C4-2B (cell line): ENCODE data around the gene SORCS2.

ENCODE experiments used
- H3K27ac ChIP-seq: fragments of 450-650 bp; 2 replicates; pipeline ENCODE4 v1.5.1; 2017
- ZFX ChIP-seq: fragments of 450-650 bp; IDR thresholded peaks from 2 replicates; pipeline ENCODE4 v1.6.1; 2017
- TF ChIP-seq, protein P1 (sequence below): fragments of 450-650 bp; conservative IDR thresholded peaks from 2 replicates; pipeline ENCODE4 v1.5.1; 2017; ENCODE audit warnings: mild to moderate bottlenecking

SORCS2 gene

DNA sequence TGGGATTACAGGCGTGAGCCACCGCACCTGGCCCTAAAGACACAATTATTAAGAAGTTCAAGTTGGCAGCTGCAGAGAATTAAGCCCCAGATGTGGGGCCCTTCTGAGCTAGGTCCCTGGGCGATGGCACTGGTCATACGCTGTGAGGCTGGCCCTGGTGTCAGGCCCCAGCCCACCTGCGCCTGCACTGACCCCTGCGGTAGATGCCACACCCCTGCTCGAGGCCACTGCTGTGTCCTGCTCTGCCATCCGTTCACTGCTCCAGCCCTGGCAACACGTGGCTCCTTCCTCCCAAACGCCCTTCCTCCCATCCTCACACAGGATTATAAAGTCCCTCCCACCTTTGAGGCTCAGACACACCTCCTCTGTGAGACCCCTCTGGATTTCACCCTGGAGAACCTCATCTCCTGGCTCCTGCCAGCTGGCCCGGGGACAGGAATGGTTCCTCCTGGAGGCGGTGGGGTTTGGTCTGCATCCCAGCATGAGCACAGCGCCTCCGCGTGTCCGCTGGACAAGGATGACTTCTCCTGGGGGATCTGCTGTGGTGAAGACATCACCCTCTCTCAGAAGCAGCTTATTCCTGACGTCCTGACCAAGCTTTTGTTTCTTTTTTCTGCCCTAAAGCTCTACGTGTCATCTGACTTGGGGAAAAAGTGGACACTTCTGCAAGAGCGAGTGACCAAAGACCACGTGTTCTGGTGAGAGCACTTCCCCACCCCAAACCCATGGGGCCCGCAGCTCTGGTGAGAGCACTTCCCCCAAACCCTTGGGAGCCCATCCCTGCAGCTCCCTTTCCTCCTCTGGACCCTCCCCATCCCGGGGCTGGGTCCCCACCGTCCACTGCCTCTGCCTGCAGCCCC, 461.4 kb downstream of the SORCS2 start:
- H3K27ac ChIP-seq, result no peak overlapping the region
- TF ChIP-seq, protein P1, sequence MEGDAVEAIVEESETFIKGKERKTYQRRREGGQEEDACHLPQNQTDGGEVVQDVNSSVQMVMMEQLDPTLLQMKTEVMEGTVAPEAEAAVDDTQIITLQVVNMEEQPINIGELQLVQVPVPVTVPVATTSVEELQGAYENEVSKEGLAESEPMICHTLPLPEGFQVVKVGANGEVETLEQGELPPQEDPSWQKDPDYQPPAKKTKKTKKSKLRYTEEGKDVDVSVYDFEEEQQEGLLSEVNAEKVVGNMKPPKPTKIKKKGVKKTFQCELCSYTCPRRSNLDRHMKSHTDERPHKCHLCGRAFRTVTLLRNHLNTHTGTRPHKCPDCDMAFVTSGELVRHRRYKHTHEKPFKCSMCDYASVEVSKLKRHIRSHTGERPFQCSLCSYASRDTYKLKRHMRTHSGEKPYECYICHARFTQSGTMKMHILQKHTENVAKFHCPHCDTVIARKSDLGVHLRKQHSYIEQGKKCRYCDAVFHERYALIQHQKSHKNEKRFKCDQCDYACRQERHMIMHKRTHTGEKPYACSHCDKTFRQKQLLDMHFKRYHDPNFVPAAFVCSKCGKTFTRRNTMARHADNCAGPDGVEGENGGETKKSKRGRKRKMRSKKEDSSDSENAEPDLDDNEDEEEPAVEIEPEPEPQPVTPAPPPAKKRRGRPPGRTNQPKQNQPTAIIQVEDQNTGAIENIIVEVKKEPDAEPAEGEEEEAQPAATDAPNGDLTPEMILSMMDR, result no peak; the same call in 1 of the 2 replicates
- TF ChIP-seq ZFX, result no peak

DNA sequence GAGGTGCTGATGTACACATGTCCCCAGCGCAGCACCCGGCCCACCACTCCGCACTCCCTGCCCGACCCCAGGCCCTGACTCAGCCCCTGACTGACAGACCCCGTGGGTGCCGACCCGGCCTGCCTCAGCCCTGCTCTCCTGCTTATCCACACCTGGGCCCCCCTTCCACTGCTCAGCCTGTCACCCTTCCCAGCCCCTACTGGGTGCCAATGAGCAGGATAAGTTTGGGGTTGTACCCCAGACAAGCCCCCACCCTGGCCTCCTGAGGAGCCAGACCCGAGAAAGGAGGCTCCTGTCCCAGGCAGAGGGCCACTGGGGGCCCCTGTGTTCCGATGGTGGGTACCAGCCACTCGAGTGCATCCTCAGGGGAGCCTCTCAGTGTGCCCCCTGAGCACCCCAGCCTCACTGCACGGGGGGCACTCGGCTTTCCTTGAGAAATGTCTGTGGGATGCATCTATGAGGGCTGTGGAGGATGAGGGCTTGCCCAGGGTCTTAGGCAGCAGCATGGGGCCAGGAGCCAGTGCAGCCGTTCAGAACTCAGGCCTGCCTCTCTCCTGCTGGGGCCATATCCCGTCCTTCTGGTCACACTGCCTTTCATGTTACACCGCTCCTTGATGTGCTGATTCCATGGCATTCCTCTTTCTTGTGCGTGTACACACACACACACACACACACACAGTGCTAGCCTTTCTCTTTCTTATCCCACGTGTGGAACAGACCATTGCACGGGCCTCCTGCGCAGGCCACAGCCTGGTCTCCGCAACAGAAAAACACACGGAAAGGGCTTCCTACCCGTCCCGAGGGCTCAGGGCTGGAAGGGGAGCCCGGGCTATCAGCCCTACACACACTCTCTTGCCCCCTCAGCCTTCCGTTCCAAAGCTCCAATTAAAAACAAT, 462.5 kb downstream of the SORCS2 start:
- H3K27ac ChIP-seq, result no peak overlapping the region

DNA sequence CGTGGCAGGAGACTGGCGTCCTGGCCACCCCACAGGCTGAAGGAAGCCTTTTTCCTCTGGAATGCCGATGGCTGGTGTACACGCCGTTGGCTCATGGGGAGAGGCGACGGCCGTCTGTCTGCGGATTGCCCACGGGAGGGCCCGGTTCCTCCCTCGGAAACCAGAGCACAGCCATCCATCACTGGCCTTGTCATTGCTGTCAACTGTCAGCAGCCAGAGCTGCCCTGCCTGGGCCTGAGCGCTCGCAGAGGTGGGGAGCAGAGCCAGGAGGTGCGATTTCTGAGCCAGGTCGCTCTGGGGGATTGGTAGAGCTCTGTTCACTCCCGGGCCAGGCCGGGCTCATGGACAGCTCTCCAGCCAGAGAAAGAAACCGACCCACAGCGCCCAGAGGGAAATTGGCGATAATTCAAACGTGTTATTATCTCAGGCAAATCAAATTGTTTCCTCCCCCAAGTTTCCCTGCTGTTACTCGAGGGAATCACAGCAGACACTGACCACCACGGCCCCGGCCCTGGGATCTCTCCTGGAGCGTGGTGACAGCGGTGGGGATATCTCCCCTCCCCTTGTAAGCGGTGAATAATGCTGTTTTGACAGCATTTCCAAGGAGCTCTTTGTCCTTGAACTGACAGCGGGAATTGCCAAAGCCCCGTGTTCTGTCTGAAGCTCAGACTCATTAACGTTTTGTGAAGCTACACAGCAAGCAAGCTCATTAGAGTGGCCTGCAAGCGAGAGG, 463.3 kb downstream of the SORCS2 start:
- H3K27ac ChIP-seq, result no peak overlapping the region
- TF ChIP-seq ZFX, result no peak
- TF ChIP-seq, protein P1, result no peak

More for the DNA sequence above, 462.5 kb downstream of the SORCS2 start:
- no peak for TF ChIP-seq ZFX
- TF ChIP-seq, protein P1, result no peak

DNA sequence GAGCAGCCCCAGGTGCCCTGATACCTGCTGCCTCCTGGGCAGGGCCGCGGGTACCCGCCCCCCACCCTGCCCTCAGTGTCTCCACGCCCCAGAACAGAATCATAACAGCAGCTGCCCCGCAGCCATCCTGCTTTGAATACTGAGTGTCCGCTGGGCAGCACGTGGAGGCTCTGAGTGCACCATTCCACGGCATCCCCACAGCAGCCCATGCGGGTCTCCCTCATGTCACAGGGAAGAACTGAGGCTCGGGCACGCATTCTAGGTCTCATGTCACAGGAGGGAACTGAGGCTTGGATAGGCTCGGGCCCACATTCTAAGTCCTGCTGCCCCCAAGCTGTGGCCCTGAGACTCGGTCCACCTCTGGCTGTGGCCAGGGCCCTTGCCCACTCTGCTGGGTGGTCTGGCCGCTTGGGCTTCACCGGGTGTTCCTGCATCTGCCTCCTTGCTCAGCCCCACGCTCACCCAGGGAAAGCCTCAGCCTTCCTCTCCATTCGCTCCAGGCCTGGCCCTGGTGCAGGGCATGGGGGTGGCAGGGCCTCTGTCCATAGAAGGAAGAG, 464.0 kb downstream of the SORCS2 start:
- TF ChIP-seq, protein P1, result no peak
- no peak for TF ChIP-seq ZFX
- no peak overlapping the region for H3K27ac ChIP-seq

DNA sequence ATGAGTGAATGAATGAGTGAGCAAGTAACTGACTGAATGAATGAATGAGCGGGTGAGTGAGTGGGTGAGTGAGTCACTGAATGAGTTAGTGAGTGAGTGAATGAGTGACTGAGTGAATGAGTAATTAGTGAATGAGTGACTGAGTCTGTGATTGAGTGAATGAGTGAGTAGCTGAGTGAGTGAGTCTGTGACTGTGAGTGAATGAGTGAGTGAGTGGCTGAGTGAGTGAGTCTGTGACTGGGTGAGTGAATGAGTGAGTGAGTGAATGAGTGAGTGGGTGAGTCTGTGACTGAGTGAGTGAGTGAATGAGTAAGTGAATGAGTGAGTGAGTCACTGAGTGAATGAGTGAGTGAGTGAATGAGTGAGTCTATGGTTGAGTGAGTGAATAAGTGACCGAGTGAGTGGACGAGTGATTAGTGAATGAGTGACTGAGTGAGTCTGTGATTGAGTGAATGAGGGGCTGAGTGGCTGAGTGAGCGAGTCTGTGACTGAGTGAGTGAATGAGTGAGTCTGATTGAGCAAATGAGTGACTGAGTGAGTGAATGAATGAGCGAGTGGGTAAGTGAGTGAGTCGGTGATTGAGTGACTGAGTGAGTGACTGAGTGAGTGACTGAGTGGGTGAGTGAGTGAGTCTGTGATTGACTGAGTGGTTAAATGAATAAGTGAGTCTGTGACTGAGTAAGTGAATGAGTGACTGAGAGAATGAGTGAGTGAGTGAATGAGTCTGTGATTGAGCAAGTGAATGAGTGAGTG, 465.4 kb downstream of the SORCS2 start:
- no peak for TF ChIP-seq ZFX
- TF ChIP-seq, protein P1, result no peak
- no peak overlapping the region for H3K27ac ChIP-seq
